Urothelium cell line (cell line): ENCODE data around the gene PUDP.
A peak's percentile ranks its signal among the peaks of the same experiment; 100 is the strongest.
"Not testable (repeated sequence)": the region's sequence is repeated elsewhere in the genome, so short reads cannot be mapped to it uniquely, and the experiment has no call there.

Experiments used
- DNase-seq: peaks from one replicate; pipeline ENCODE4 v3.0.0; 2011; ENCODE audit warnings: low spot score, mixed read lengths
- FAIRE-seq: peaks from 2 replicates; lab custom pipeline; 2011; peaks lifted over from hg19 to GRCh38; lab: Jason Lieb, UNC

PUDP gene

GRCh38 chrX:7147978-7148854, at the start of gene PUDP:
Gene PUDP, minus strand, starts transcription at chrX:7148153. Its CDS starts 40 bp downstream, at chrX:7148113.
- DNase-seq (peak; percentile 82), FAIRE-seq (no peak)

DNA sequence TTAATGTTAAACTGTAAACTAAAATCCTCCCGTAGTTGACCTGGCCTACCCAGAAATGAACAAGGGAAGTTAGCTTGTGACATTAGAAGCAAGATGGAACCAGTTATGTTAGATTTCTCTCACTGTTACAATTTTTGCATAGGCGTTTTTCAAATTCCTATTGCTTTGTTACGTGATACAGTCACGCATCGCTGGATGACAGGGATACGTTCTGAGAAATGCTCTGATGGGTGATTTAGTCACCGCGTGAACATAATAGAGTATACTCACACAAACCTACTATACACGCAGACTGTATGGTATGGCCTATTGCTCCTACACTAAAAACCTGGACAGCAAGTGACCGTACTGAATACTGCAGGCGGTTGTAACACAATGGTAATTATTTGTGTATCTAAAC, 46.7 kb upstream of the PUDP start:
- DNase-seq (no peak), FAIRE-seq (no peak)

- no peak for FAIRE-seq
- DNase-seq = no peak
Measured at GRCh38 chrX:7192871-7193270, 44.9 kb upstream of the PUDP start.

- no peak for FAIRE-seq
- no peak for DNase-seq
Measured at GRCh38 chrX:7191681-7192110, 43.7 kb upstream of the PUDP start.

GRCh38 chrX:7190157-7190556, 42.2 kb upstream of the PUDP start:
- DNase-seq (no peak), FAIRE-seq (no peak)

- DNase-seq (no peak), FAIRE-seq (no peak)
Measured at GRCh38 chrX:7188672-7189071, 40.7 kb upstream of the PUDP start.

GRCh38 chrX:7184816-7185215, 36.9 kb upstream of the PUDP start:
- DNase-seq (no peak), FAIRE-seq (no peak)

DNA sequence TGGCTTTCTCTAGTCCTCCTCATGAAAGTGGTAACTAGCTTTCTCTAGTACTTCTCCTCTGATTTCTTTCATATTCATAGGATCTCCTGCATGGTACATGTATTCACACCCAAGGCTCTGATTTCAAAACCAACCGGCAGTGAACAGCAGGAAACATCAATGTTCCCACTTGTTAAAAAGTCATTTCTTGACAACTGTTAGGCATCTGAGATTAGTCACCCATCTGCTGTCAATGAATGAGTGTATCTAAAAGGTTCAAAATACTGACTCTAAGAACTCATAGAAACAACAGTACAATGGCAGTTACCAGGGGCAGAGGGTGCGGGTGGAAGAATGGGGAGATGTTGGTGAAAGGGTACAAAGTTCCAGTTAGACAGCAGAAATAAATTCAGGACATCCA, 31.5 kb upstream of the PUDP start:
- FAIRE-seq = no peak

GRCh38 chrX:7178859-7179258, 30.9 kb upstream of the PUDP start:
- not testable (repeated sequence) for FAIRE-seq, DNase-seq

More for the DNA sequence above, 31.5 kb upstream of the PUDP start:
- no peak for DNase-seq

GRCh38 chrX:7170898-7171297, 22.9 kb upstream of the PUDP start:
- DNase-seq (peak; percentile 4), FAIRE-seq (no peak)

DNA sequence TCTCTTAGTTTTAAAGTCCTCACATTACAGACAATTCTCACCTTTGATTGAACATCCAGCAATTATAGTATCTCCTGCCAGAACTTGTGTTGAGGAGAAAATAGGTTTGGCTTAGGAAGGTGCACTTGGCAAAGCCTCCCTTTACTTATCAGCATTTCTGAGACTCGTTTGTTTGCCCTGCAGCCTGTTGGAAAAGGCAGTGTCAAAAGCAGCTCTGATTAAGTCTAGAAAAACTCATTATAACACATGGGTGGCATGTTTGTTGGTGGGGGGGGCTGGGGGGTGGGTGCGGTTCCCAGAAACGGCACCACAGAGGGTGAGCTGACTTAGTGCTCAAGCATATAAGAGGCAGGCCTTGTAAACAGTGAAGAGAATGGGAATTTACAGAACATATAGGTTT, 21.7 kb upstream of the PUDP start:
- no peak for FAIRE-seq
- no peak for DNase-seq

- no peak for FAIRE-seq
- DNase-seq = no peak
Measured at GRCh38 chrX:7168371-7168770, 20.4 kb upstream of the PUDP start.

DNA sequence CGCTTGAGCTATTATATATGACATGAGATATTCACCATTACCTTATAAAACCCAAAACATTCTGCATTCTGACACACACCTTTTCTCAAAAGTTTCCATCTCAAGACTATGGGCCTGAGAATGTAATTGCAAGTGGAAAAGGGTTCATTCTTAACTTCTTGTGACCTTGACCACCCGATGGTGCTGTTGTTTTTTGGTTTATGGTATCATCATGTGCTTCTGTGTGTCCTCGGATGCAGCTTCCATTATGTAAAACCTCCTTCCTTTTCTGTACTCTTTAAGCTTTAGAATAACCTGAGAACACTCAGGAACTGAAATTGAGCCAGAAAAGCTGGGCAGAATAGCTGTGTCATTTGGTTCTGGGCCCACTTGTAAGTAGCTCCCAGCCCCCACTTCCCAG, 16.2 kb upstream of the PUDP start:
- FAIRE-seq (no peak), DNase-seq (no peak)

GRCh38 chrX:7163146-7163677, 15.3 kb upstream of the PUDP start:
- no peak for DNase-seq
- FAIRE-seq = no peak

- FAIRE-seq (no peak), DNase-seq (no peak)
Measured at GRCh38 chrX:7159149-7159861, 11.4 kb upstream of the PUDP start.

DNA sequence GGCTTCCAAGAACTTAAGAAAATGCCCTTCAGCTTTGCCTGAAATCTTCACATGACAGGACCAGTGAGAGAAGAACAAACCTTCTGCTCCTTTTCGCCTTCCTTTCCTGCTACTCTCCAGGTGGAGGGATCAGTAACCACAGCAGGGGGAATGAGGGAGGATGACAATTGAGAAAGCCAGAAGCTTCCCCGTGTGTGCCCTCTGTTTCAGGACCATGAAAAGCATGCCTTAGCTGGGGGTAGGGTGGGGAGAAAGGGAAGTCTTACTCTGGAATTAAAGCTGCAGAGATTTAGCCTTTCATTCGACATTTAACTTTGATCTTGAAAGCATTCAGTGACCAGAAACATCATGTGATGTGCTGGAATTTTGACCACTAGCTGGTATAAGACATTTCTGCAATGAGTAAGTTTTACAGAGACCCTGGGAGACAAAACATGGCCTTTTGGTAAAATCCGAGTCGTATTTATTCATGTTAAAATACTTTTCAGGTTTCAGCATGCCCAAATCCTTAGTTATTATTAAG, 10.6 kb upstream of the PUDP start:
- no peak for FAIRE-seq

GRCh38 chrX:7156879-7157278, 8.9 kb upstream of the PUDP start:
- FAIRE-seq = no peak

More for the DNA sequence above, 10.6 kb upstream of the PUDP start:
- no peak for DNase-seq

DNA sequence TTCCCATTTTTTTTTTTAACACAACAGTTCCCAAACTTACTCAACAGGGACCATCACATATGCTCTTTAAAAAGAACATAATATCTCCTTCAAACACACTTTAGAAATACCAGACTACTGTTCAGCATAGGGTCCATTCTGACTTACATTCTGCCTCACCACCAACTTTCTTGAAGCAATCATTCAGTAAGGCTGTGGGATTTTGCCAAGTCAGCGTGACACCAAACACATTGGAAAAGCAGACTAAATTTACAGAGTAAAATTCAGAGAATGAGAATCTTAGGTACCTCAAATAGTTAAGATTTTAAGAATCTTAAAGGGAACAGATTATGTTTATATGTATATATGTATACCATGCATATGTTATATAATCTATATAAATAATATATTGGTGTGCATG, 7.2 kb upstream of the PUDP start:
- DNase-seq (no peak), FAIRE-seq (no peak)

More at GRCh38 chrX:7156879-7157278, 8.9 kb upstream of the PUDP start:
- DNase-seq = no peak

GRCh38 chrX:7154041-7154597, 6.2 kb upstream of the PUDP start:
- FAIRE-seq (no peak), DNase-seq (no peak)

- no peak for FAIRE-seq
- DNase-seq = no peak
Measured at GRCh38 chrX:7153231-7153630, 5.3 kb upstream of the PUDP start.

- FAIRE-seq (no peak), DNase-seq (no peak)
Measured at GRCh38 chrX:7149411-7149810, 1.5 kb upstream of the PUDP start.
